WI38 (cell line): ENCODE results near the gene CRYGA.

Experiments used
- H3K4me3 ChIP-seq: 2 replicates; pipeline ENCODE4 v1.5.1; 2011; ENCODE audit warnings: low read depth, mild to moderate bottlenecking, control low read depth, low read length
- CTCF ChIP-seq: IDR thresholded peaks from 2 replicates; pipeline ENCODE4 v1.5.1; 2012; ENCODE audit warnings: low read depth, mild to moderate bottlenecking, control low read depth, low read length

The CRYGA gene

GRCh38 chr2:208192611-208193236, 29.3 kb upstream of the CRYGA start:
- TF ChIP-seq CTCF = no peak
- H3K4me3 ChIP-seq = peak overlapping the region; percentile 20; the same call in 1 of the 2 replicates

- no peak within 1 kb of the TSS for H3K4me3 ChIP-seq
- no peak for TF ChIP-seq CTCF
These were observed 26.6 kb upstream of the CRYGA start, which contains the start of gene C2orf80 for GRCh38 chr2:208189810-208190503. Gene C2orf80 (minus strand): TSS chr2:208190030. CDS start chr2:208186986, 3,044 bp downstream.

GRCh38 chr2:208189069-208189809, 25.9 kb upstream of the CRYGA start:
- H3K4me3 ChIP-seq = no peak overlapping the region
- no peak for TF ChIP-seq CTCF

- TF ChIP-seq CTCF = no peak
- H3K4me3 ChIP-seq = no peak overlapping the region
These were observed 23.5 kb upstream of the CRYGA start for GRCh38 chr2:208186893-208187292.

GRCh38 chr2:208186465-208186864, 23.1 kb upstream of the CRYGA start:
- TF ChIP-seq CTCF = no peak
- no peak overlapping the region for H3K4me3 ChIP-seq

GRCh38 chr2:208183972-208184705, 20.8 kb upstream of the CRYGA start:
- no peak overlapping the region for H3K4me3 ChIP-seq
- TF ChIP-seq CTCF = no peak
